NCI-H1930 (cell line): ENCODE results near the gene THAP8.

ENCODE experiments used
- DNase-seq, 2 experiments: peaks; one replicate each; lab custom pipeline; 2025; lab: John Stamatoyannopoulos, UW

Gene THAP8

GRCh38 chr19:36030264-36031148, 23.6 kb downstream of the THAP8 start:
- DNase-seq, result no peak

- DNase-seq, result no peak
Measured at GRCh38 chr19:36028313-36029041, 25.6 kb downstream of the THAP8 start.

GRCh38 chr19:36027696-36028095, 26.4 kb downstream of the THAP8 start:
- DNase-seq, result no peak

DNA sequence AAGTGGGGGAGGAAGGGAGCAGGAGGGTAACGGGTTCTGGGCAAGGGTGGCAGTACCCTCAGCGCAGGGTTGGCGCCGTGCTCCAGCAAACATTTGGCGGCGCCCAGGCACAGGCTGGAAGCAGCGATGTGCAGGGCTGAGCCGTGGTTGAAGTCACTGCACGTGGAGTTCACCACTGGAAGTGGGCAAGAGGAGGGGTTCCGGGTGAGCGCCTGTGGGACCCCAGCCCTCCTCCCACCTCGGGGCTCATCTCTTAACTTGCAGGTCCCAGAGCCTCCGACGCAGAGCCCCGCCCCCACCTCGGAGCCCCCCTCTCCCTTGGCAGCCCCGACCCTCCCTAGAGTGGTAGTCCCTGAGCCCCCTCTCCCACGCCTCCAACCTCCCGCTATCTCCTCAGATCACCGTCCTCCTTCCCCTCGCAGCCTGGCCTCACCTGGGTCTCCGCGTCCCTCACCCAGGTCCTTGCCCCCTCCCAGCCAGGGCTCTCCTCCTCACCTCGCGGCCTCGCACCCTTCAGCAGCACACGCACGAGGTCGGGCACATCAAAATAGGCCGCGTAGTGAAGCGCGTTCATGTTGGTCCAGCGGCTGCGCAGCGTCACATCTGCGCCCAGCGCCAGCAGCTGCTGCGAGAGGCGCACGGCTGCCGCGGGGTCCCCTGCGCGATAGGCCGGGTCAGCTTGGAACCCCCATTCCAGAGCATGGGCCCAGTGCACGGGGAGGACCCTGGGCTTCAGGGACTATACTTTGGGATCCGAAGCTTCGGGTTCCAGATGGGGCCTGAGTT, 27.8 kb downstream of the THAP8 start:
- no peak for DNase-seq

- DNase-seq, result no peak
Measured at GRCh38 chr19:36025541-36025940, 28.5 kb downstream of the THAP8 start.

DNA sequence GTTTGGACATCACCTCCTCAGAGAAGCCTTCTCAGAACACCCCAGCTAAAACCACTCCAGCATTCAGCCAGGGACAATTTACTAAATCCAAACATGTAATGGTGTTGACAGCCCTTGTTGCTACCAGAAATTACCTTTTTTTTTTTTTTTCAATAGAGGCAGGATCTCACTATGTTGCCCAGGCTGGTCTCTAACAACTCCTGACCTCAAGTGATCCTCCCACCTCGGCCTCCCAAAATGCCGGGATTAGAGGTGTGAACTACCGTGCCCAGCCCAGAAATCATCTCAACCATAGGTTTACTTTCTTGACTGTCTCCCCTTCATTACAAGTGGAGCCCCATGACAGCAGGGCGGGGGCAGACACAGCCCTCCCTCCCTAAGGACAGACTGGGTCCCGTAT, 30.7 kb downstream of the THAP8 start:
- no peak for DNase-seq

DNA sequence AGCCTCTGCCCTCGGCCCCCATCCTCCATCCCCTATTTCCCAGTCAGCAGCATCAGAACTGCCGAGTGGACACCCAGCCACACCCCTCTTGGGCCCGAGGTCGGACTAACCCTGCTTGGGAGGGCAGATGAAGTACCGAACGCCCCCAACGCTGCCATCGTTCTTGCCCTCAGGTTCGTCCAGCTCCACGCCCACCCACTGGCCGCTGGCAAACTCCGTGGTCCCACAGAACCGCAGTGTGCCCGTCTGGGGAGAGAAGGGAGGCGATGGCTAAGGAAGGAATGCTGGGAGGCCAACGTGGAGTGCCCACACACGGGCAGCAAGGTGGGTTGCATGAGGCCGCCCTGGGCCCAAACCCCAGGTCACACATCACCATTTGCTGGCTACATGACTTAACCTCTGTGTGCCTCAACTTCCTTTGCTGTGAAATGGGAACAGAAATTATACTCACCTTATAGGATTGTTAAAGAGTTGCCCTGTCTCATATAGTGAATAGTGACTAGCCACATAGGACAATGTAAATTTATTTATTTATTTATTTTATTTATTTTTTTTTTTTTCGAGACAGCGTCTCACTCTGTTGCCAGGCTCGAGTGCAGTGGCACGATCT, 34.9 kb downstream of the THAP8 start:
- DNase-seq, result no peak

DNA sequence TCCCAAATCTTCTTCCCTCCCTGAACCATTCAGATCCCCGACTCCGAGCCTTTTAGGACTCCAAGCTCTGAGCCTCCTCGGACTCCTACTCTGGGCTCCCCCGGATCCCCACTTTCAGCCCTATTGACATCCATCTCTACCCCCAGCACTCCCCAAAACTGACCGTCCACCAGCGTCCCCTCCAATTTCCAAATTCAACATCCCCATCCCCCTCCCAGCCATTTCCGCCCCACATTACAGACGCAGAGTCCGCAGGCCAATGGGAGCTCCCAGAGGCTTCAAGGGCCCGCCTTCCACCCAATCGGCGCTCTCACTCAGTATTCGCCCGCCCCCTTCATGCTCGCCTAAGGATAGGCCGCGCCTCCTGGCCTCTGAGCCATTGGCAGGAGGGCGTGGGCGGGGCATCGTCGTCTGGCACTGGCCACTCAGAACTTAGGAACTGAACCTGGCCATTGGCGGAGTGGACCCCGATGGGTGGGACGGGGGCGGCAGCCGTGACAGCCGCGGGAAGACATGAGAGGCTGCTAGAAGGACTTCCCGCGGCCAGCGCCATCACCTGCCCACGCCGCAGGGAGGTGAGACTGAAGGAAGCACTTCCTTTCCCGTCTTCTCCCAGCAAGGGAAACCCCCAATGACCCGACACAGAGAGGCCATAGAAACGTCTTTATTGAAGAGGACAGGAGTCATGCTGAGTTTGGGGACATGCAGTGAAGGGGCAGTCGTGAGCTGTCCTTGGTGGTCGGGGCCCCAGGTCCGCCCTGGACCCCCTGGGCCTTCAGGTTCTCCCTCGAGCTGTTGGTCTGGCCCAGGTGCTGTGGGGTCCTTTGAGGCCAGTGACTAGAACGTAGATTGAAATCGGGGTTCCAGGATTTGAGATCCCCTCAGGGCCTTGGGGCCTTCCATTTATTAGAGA, 39.8 kb downstream of the THAP8 start, which contains the start of gene ALKBH6:
ALKBH6 (minus strand) TSS at position 202 of the 913 bp plus-strand sequence. CDS start 816 bp downstream, outside the sequence.
- peak; percentile 99 for DNase-seq

DNA sequence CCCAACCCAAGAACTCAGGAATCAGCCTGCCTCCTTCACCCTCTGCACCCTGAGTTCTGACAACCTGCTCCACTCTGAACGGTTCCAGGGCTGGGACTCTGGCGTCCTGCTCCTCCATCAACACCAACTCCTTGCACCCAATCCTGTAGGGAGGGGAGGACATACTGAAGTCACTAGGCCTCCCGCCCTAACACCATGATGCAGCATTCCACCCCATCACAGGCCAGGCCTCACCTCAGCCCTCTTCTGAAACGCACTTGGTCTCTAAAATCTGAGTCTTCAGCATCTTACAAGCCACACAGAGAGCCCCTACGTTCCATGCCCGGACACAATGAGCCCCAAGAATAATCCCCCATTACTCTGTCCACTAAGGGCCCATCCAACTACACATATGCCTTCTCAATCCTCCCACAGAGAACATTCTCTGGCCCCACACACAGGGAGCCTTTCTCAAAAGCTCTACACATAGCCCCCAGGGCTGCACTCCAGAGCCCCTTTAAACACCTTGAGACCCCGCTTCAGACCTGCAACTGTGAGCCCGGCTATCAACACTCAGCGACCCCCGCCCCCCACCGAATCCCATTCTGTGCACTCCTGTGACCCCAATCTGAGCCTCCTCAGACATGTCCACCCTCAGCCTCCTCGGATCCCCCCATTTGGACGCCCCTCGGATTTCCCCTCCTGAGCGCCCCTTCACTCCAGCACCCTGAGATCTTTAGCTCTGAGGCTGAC, 40.6 kb downstream of the THAP8 start:
- no peak for DNase-seq

DNA sequence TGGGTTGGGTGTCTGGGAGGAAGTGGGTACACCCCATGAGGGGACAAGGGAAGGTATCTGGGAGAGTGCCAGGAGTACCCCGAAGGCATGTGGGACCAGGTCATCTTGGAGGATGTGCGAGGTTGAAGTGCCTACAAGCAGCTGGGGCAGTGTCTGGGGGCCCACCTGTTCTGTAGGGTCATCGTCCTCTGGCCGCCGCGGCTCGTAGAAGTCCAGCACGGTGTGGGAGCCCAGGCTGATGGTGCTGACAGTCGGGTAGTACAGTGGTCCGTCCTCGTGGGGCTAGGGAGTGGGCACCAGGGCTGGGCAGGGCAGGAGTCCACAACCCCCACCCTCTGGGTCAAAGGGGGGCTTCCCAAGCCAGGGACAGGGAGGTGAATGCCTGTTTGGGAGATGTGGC, 43.7 kb downstream of the THAP8 start:
- DNase-seq, result no peak

DNA sequence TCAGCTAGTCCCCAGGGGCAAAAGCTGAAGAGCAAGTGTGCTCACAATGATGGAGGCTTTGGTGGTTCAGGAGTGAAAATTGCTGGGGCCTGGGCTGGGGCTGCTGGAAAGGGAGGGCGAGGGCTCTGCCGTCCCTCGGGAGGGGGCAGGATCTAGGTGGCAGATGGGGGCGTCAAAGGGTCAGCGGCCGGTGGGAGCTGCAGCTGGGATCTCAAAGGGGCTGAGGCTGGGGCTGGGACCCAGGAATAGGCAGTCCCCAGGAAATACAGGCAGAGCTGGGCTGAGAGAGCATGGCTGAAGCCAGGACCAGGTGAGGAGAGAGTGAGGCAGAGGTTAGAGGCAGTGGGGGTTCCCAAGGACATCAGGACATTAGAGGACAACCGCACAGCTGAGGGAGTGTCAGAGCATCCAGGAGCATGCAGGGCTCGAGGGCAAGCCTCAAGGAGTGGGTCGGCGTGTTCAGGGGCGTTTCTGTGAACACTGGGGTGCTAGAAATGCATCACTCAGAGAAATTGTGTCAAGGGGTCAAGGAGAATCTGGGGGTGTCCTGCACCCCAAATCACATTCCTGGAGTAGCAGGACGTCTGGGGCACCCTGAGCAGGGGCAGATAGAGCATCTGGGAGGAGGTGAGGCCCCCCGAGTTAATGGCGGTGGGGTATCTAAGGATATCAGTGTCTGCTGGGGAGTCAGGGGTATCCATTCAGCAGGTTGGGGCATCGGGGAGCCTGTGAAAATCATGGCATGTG, 44.3 kb downstream of the THAP8 start:
- no peak for DNase-seq

- DNase-seq, result peak; percentile 37 to 60
Measured at GRCh38 chr19:36009220-36009619, 44.9 kb downstream of the THAP8 start.

GRCh38 chr19:36008336-36008978, 45.6 kb downstream of the THAP8 start, which contains the start of gene SYNE4:
TSS of gene SYNE4 (minus strand) at chr19:36008813. CDS start at chr19:36008681, 132 bp downstream.
- peak in 1 of 2 experiments; percentile 33 for DNase-seq

GRCh38 chr19:36006955-36007354, 47.1 kb downstream of the THAP8 start:
- DNase-seq, result no peak

- no peak for DNase-seq
Measured at GRCh38 chr19:36003284-36003683, 50.8 kb downstream of the THAP8 start.

GRCh38 chr19:36001605-36002004, 52.5 kb downstream of the THAP8 start:
- DNase-seq, result no peak

DNA sequence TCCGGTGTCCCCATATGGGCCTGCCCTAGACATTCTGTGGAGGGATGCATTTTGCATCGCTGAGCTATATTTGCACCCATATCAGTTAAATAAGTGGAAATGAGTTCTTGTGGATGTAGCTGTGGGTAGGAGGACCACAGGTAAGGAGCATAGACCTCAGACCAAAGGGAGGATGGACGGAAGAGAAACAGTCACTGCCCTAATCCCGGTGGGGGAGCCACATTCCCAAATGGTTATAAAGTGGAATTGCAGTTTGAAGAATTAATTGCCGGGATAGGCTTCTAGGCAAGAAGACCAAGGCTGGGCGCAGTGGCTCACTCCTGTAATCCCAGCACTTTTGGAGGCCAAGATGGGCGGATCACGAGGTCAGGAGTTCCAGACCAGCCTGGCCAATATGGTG, 57.3 kb downstream of the THAP8 start:
- no peak for DNase-seq
